GM12801 (cell line): Measurements from ENCODE around the gene ARHGAP10.

ENCODE experiments used
- CTCF ChIP-seq: IDR thresholded peaks from one replicate; pipeline ENCODE4 v1.5.1; 2011; ENCODE audit warnings: control low read depth; ENCODE audit not compliant: insufficient read length; ENCODE audit errors: extremely low read depth

Gene ARHGAP10

GRCh38 chr4:147761218-147761883 lies 29.5 kb downstream of the ARHGAP10 start:
- TF ChIP-seq CTCF, result no peak

GRCh38 chr4:147764337-147764736 lies 32.4 kb downstream of the ARHGAP10 start:
- no peak for TF ChIP-seq CTCF

- no peak for TF ChIP-seq CTCF
Observed at GRCh38 chr4:147765121-147765529, 33.2 kb downstream of the ARHGAP10 start.

- no peak for TF ChIP-seq CTCF
Observed at GRCh38 chr4:147768113-147768512, 36.2 kb downstream of the ARHGAP10 start.

GRCh38 chr4:147769386-147769785 lies 37.5 kb downstream of the ARHGAP10 start:
- TF ChIP-seq CTCF, result no peak

GRCh38 chr4:147770831-147771230 lies 38.9 kb downstream of the ARHGAP10 start:
- TF ChIP-seq CTCF, result no peak

GRCh38 chr4:147772056-147772455 lies 40.2 kb downstream of the ARHGAP10 start:
- no peak for TF ChIP-seq CTCF
